SW480 (cell line): ENCODE results near the gene LRRC74A.
"Not testable (repeated sequence)": the region's sequence is repeated elsewhere in the genome, so short reads cannot be mapped to it uniquely, and the experiment has no call there.

Experiments used
- DNase-seq: peaks from one replicate; pipeline ENCODE4 v3.0.0-alpha.2; 2016; ENCODE audit warnings: low spot score

Gene LRRC74A

DNA sequence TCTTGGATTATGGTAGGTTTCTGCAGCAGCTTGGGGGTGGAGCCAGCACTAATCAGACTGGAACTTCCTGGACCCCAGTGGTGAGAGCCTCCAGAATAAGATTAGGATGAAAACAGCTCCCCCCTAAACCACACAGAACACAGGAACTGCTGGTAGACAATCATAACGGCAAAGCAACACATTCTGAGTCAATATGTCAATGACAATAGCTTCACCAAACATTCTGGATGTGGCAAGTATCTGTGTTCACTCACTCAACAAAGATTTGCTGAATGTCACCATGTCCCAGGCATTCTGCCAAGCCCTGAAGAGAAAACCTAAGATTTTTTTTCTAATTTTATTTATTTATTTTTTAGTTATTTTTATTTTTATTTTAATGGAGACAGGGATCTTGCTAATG, 65.2 kb downstream of the LRRC74A start:
- no peak for DNase-seq

GRCh38 chr14:76894308-76894707, 68.1 kb downstream of the LRRC74A start:
- no peak for DNase-seq

GRCh38 chr14:76898006-76898405, 71.8 kb downstream of the LRRC74A start:
- DNase-seq: not testable (repeated sequence)

- no peak for DNase-seq
Measured at GRCh38 chr14:76900682-76901081, 74.5 kb downstream of the LRRC74A start.

DNA sequence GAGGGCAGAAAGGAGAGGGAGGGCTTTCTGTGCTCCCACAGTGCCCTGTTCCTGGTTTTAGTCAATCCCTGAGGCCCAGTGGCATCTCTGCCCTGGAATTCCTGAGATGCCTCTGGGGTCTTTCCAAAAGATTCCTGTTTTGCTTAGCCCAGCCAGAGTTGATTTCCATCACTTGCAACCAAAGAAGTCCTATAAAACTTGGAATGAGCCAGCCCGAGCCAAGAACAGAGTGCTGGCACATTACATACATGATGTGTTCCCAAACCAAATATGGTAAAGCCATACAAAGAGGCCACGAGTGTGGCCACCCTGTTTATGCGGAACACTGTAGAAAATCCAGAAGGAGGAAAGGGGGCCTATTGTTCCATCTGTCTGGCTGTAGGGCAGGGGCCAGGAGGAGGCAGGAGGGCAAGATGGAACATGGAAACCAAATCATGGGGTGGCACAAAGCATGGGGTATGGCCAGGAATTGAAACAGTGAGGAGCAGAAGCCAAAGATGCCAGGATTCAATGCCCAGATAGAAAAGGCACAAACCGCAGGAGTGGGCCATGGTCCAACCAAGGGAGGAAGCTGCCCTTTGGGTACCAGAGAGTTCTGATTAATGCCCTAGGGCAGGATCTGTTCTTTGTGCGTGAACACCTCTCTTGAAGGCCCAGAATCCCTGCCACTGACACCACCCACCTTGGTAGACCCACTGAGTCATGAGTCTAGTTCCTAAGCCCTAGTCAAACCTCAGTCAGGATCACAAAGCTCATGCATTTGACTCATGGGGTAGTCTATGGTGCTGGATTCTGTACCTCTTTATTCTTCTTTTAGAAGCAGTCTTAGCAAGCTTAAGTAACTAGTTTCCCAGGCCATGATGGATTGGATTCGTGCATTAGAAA, 75.2 kb downstream of the LRRC74A start:
- no peak for DNase-seq

GRCh38 chr14:76902591-76902990, 76.4 kb downstream of the LRRC74A start:
- no peak for DNase-seq

DNA sequence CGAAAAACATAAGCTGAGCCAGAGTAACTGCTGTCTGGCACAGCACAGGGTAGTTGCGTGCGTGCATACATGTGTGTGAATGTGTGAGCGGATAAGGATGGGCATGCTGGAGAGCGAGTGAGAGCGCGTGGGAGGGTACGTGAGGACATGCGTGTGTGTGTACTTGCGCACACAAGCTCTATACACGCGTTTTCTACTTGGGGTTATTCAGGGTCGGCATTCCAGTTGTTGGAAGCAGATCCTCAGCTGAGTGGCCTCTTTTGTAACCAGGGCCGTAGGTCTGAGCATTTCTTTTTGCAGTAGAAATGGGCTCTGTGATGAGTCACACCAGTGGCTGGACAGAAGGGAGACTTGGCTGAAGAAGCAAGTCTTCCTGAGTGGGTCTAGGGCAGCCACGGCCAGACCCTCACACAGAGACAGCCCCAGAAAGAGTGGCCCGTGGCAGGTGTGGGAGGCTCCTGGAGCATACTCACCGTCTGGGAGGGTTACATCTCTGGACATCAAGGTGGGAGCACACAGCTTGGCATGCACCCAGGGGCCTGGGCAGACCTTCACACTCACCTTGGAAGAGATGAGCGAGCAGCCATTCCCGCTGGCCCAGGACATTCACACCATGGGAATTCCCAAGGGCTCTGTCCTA, 78.0 kb downstream of the LRRC74A start:
- no peak for DNase-seq

DNA sequence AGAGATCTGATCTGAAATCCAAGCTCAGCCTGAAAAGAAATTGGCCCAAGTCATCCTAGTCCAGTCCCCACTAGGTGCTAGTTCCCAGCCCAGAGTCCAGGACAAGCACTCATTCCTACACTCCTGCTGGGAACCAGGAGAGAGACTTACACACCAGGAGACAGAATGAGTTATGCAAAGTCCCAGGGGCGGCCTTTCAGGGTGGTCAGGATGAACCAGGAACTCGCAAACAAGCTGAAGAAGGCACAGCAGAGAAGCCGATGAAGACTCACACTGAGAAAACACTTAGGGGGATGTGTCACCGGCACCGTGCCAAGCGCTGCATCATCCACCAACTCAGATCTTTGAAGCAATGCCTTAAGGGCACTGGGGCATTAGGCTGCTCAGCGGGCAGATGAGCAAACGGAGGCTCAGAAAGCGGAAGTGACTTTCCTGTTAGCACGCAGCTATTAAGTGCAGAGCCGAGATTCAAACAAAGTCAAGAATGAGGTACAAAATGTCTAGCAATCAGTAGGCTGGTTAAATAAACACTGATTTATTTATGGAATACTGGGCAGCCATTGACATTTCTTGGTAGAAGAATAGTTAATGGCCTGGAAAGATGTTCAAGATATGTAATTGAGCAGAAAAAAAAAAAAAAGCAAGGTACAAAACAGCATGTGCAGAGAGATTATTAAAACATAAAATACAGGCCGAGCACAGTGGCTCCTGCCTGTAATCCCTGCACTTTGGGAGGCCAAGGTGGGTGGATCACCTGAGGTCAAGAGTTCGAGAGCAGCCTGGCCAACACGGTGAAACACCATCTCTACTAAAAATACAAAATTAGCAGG, 78.7 kb downstream of the LRRC74A start:
- DNase-seq: no peak

GRCh38 chr14:76908834-76909233, 82.6 kb downstream of the LRRC74A start:
- DNase-seq: no peak

DNA sequence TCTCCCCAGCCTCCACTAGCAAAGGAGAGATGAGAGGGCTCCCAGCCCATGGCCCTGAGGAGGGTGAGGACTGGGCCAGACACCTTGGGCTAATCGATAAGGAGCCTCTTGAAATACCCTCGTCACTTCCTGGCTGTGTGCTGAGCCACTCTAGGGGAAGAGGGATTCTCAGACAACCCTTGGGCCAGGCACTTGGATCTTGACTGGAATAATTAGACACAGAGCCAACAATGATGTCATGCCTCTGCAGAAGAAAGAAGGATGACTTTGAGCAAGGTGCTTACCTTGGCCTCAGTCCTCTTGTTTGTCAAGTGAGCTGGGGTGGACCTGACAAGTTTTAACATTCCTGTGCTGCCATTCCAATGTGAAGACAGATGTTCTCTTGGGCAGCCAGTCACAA, 83.1 kb downstream of the LRRC74A start:
- DNase-seq: no peak

- DNase-seq: no peak
Measured at GRCh38 chr14:76910371-76910890, 84.2 kb downstream of the LRRC74A start.

- DNase-seq: no peak
Measured at GRCh38 chr14:76911473-76911872, 85.3 kb downstream of the LRRC74A start.

GRCh38 chr14:76914533-76915081, 88.4 kb downstream of the LRRC74A start:
- not testable (repeated sequence) for DNase-seq

GRCh38 chr14:76916040-76916715, 90.0 kb downstream of the LRRC74A start:
- DNase-seq: no peak

DNA sequence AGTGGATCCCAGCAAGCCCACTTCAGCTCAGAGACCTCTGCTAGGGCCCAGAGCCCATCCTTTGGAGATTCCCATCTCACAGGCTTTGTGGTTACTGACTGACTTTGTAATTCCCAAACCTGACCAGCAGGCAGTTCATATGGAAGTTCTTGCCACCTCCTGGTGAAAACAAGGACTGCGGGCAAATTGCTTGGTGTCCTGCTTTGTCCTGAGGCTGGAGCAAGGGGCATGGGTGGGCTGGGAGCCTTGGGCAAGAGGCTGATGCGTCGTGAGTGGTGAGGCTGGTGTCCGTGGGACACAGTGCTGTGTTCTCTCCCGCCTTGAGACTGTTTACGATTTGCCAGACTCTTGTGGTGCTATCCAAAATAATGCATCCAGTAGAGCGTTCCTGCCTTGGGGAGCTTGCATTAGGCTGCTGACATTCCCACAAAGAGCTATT, 91.0 kb downstream of the LRRC74A start:
- DNase-seq: peak; percentile 73

DNA sequence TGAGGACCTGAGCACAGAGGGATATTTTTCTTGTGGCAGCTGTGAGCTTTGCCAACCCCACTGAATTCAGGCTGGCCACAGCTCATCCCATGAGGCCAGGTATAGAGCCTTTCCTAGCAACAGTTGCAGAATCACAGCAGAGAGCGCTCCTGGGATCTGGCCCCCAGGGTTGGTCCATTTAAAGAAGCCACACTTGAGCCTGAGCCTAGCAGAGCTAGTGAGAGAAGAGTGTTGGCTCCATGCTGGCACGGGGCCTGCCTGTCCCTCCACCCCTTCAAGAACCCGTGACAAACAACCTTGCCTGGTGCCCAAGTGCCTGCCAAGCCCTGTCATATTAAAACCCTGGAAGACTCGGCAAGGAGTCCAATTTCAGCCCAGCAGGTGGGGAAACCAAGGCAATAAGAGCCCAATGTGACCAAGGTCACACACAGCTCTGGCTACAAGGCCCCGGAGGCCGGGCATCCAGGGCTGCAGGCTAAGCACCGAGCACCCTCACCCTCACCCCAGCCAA, 91.6 kb downstream of the LRRC74A start:
- no peak for DNase-seq

DNA sequence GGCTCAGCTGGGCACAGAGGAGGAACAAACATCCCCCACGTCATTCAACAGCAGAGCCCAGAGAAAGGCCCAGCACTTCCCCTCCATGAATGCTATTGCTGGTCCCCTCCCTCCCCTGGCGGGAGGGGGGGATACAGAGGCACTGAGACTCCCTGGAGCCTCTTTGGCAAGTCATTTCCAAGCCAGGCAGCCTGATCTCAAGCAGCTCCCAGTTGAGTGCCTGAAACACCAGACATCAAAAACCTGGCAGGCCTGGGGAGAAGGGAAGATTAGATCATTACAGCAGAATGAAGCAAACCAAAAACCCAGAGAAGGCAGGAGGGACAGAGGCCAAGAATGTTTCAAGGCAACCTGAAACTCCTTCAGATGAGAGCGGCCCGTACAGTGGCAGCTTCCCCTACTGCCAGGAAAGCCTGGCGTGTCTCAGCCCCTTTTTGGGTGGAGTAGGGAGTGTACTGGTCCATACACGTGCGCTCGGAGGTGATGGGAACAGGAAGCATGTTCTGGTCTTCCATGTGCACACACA, 92.1 kb downstream of the LRRC74A start:
- no peak for DNase-seq

GRCh38 chr14:76918782-76919394, 92.7 kb downstream of the LRRC74A start:
- DNase-seq: peak; percentile 73
